ENCODE measurements around the gene MLLT10. TPM values are rescaled to one million over a fixed set of nuclear protein-coding genes. Genes with fewer than 3 reads are reported as not detected.

MLLT10 gene
- total and polyA plus RNA-seq, 5 experiments from 2014 or later = 3.5 to 64.7 (median 4.6) TPM

DNA sequence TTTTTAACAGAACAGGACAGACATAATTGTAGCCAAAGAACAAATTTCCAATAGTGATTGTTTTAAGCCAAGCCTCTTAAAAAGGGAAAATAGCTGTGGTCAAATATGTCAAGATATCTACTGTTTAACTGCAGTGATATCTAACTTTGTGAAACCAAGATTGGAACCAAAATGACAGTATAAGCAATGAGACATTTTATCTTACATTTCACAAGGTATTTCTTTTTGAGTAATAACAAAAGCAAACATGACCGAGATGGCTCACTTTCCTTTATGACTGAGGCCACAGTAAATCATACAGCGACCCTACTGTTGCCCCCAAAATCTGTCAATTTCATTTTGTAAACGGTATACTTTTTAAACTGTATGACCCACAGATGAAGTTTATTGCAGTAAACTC, 215.8 kb downstream of the MLLT10 start:
- Mint-ChIP-seq H3K4me1 (peaks cover 11 to 24% (median 19%) of the 10 kb centered on the region in 4 donors), H3K27me3 (no peaks in the 10 kb centered on the region), H3K4me3 (no peak overlapping the region), H3K27ac (no peak overlapping the region), H3K36me3 (peaks cover 0 to 14% (median 2%) of the 10 kb centered on the region in 3 donors), H3K9me3 (peaks cover 0 to 2% (median 0%) of the 10 kb centered on the region in 9 donors)
- no peak for DNase-seq
- POLR2A ChIA-PET = no interaction called here
- ATAC-seq = no peak

- Mint-ChIP-seq H3K4me1 (peaks cover 11 to 24% (median 19%) of the 10 kb centered on the region in 4 donors), H3K27ac (no peak overlapping the region), H3K9me3 (peaks cover 0 to 2% (median 0%) of the 10 kb centered on the region in 9 donors), H3K4me3 (no peak overlapping the region), H3K27me3 (no peaks in the 10 kb centered on the region), H3K36me3 (peaks cover 0 to 15% (median 4%) of the 10 kb centered on the region in 3 donors)
- no peak for DNase-seq
- no peak for ATAC-seq
- POLR2A ChIA-PET = no interaction called here
Observed at GRCh38 chr10:21750424-21750823, 216.4 kb downstream of the MLLT10 start.

DNA sequence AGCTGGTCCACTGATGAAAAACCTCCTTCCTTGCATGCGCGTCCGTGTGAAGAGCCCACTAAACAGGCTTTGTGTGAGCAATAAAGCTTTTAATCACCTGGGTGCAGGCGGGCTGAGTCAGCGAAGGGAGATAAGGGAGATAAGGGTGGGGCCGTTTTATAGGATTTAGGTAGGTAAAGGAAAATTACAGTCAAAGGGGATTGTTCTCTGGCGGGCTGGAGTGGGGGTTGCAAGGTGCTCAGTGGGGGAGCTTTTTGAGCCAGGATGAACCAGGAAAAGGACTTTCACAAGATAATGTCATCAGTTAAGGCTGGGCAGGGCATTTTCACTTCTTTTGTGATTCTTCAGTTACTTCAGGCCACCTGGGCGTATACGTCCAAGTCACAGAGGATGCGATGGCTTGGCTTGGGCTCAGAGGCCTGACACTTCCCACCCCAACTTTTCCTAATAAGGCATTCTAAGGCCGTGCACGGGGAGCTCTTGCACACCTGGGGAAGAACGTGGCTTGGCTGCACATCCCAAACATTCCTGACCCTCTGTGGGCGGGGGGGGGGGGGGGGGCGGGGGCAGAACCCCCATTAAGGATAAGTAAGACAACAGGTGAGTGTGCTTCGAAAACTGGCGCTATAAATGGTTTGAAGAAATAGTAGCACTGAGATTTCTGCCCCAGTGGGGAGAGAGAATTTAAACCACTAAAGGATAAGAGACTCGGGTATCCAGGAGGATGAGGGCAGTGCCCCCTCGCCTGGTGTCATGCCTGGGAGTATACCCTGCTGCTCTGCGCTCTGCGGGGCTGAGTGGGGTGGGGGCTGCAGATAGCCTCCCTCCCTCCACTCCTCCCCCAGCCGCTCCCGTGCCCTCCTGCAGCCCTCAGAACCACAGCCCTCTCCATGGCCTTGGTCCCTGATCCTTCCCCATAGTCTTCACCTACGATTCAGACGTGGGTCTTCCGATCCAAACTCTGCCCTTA, 217.6 kb downstream of the MLLT10 start:
- POLR2A ChIA-PET = no interaction called here
- peaks cover 0 to 17% (median 4%) of the 10 kb centered on the region in 3 donors for H3K36me3 Mint-ChIP-seq
- no peak overlapping the region for H3K27ac Mint-ChIP-seq
- ATAC-seq = no peak
- DNase-seq = no peak
- H3K9me3 Mint-ChIP-seq = no peaks in the 10 kb centered on the region
- H3K27me3 Mint-ChIP-seq = no peaks in the 10 kb centered on the region
- H3K4me3 Mint-ChIP-seq = no peak overlapping the region
- H3K4me1 Mint-ChIP-seq = peaks cover 5 to 15% (median 10%) of the 10 kb centered on the region in 4 donors

DNA sequence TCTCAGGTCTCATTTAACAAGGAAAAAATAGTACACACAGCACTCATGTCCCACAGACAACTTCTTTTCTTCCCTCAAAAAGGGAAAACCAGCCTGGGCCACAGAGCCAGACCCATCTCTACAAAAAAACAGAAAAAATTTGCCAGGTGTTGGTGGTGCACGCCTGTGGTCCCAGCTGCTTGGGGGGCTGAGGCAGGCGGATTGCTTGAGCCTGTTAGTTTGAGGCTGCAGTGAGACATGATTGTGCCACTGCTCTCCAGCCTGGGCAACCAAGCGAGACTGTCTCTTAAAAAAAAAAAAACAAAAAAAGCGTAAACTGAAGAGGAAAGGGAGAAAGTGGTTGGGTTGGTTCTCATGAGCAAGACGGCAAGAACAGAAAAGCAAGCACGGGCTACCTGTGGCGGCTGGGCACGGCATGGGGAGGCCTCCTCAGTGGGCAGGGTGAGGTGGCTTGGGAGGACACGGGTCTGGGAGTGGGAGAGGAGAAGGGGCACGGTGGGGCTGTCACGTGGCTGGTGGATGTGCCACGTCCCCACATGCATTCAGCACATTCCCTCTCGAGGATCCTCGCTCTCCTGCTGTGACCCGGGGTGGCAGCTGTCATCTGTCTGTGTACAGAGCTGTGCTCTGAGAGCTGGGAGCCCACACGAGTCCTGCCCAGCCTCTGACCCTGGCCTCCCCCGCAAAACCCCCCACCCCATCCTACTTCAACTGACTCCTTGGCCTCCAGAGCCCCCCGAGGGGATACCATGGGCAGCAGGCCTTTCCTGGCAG, 219.7 kb downstream of the MLLT10 start:
- peaks cover 0 to 27% (median 9%) of the 10 kb centered on the region in 3 donors for H3K36me3 Mint-ChIP-seq
- H3K4me3 Mint-ChIP-seq = no peak overlapping the region
- H3K4me1 Mint-ChIP-seq = no peaks in the 10 kb centered on the region
- DNase-seq (no peak), ATAC-seq (no peak)
- H3K9me3 Mint-ChIP-seq = no peaks in the 10 kb centered on the region
- H3K27ac Mint-ChIP-seq = peak overlapping the region in 3 of 10 donors; percentile 24 to 72 (median 48)
- POLR2A ChIA-PET = no interaction called here
- no peaks in the 10 kb centered on the region for H3K27me3 Mint-ChIP-seq

- no peak for ATAC-seq
- Mint-ChIP-seq H3K27me3 (no peaks in the 10 kb centered on the region), H3K9me3 (no peaks in the 10 kb centered on the region), H3K4me1 (no peaks in the 10 kb centered on the region), H3K36me3 (peaks cover 0 to 34% (median 15%) of the 10 kb centered on the region in 3 donors), H3K4me3 (no peak overlapping the region), H3K27ac (peak overlapping the region in 1 of 10 donors; percentile 22)
- POLR2A ChIA-PET = no interaction called here
- no peak for DNase-seq
Observed at GRCh38 chr10:21754410-21755011, 220.5 kb downstream of the MLLT10 start.

DNA sequence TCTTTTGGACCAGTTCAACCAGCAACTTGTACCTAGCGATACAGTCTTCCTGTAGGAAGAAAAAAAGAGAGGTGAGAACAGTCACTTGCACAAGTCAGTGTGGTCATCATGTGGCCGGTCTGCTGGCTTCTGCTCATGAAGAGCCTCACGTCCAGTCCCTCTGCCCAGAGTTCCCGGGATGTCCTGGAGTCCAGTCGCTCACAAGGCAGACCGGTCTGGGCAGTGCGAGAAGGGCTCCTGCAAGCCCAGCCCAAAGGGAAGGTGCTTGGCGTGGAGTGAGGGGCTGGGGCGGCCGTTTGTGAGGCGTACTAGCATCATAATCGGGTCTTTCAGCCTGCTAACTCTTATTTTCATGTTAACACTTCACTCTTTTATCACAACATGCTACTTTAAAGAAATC, 222.7 kb downstream of the MLLT10 start:
- H3K27me3 Mint-ChIP-seq = no peaks in the 10 kb centered on the region
- H3K9me3 Mint-ChIP-seq = no peaks in the 10 kb centered on the region
- ATAC-seq (no peak), DNase-seq (no peak)
- H3K36me3 Mint-ChIP-seq = peaks cover 0 to 40% (median 20%) of the 10 kb centered on the region in 3 donors
- no peaks in the 10 kb centered on the region for H3K4me1 Mint-ChIP-seq
- no peak overlapping the region for H3K27ac Mint-ChIP-seq
- POLR2A ChIA-PET = no interaction called here
- no peak overlapping the region for H3K4me3 Mint-ChIP-seq

DNA sequence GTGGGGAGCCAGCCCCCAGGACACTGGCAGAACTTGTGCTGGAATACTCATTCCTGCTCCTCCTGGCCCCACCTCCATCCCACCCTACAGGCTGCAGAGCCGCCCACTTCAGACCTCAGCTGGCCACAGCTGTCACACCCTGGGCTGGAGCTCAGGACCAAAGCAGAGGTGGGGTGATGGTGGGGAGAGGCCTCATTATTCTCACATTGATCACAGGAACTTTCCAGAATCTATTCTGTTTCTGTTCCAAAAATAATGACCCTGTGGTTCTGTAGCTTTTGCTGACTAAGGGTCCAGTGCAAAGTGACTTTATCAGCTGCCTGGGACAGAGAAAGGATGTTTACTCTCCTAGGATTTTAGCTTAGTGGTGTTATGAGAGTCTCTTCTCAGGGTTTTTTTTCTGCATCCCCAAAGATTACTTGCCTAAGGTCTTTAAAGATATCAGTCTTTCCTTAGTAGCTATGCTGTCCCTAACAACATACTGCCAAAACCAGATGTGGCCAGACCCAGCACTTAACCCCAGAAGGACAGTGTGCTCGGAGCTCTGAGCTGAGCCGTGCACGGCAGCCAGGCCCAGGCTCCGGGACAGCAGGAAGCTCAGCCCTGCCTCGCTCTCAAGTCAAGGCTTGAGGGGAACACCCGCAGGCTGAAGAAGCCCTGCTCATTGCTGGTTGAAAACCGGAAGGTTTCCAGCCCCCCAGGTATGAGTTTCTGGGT, 223.3 kb downstream of the MLLT10 start:
- ATAC-seq (no peak), DNase-seq (no peak)
- Mint-ChIP-seq H3K4me3 (no peak overlapping the region), H3K9me3 (no peaks in the 10 kb centered on the region), H3K36me3 (peaks cover 0 to 40% (median 20%) of the 10 kb centered on the region in 3 donors), H3K4me1 (no peaks in the 10 kb centered on the region), H3K27me3 (no peaks in the 10 kb centered on the region), H3K27ac (no peak overlapping the region)
- POLR2A ChIA-PET = interaction anchor here (0.6 kb wide), 1 partner anchor 10 kb away, joined by 4 read pairs; no protein-coding TSS in a partner anchor

- ATAC-seq (no peak), DNase-seq (no peak)
- Mint-ChIP-seq H3K4me3 (no peak overlapping the region), H3K36me3 (peaks cover 0 to 40% (median 20%) of the 10 kb centered on the region in 3 donors), H3K4me1 (no peaks in the 10 kb centered on the region), H3K27ac (no peak overlapping the region), H3K27me3 (no peaks in the 10 kb centered on the region), H3K9me3 (no peaks in the 10 kb centered on the region)
- POLR2A ChIA-PET = interaction anchor here (0.6 kb wide), 1 partner anchor 9 kb away, joined by 4 read pairs; no protein-coding TSS in a partner anchor
Observed at GRCh38 chr10:21758239-21758638, 224.2 kb downstream of the MLLT10 start.

DNA sequence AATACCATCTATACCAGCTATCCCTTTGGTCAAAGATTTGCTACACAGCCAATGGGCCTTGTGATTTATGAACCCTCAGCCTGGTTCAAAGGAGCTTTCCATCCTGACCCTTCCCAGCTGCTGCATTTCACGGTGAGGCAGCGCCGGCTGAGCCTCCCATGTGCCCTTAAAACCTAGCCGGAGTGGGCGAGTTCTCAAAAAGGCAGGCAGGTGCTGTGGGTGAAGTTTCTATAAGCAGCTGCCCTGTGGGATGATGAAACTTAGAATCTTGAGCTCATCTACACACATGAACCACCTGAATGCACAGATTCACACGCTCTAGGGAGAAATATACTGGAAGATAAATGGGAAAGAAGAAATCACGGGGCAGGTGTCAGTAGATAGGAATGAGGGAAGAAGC, 224.7 kb downstream of the MLLT10 start:
- no peaks in the 10 kb centered on the region for H3K4me1 Mint-ChIP-seq
- no peak for DNase-seq
- no peak for ATAC-seq
- peaks cover 0 to 38% (median 21%) of the 10 kb centered on the region in 3 donors for H3K36me3 Mint-ChIP-seq
- POLR2A ChIA-PET = no interaction called here
- no peaks in the 10 kb centered on the region for H3K27me3 Mint-ChIP-seq
- H3K27ac Mint-ChIP-seq = no peak overlapping the region
- H3K4me3 Mint-ChIP-seq = no peak overlapping the region
- H3K9me3 Mint-ChIP-seq = no peaks in the 10 kb centered on the region

- H3K36me3 Mint-ChIP-seq = peaks cover 0 to 40% (median 26%) of the 10 kb centered on the region in 3 donors
- DNase-seq = no peak
- ATAC-seq = no peak
- no peaks in the 10 kb centered on the region for H3K27me3 Mint-ChIP-seq
- H3K4me3 Mint-ChIP-seq = no peak overlapping the region
- peak overlapping the region in 1 of 10 donors; percentile 24 for H3K27ac Mint-ChIP-seq
- no peaks in the 10 kb centered on the region for H3K9me3 Mint-ChIP-seq
- POLR2A ChIA-PET = no interaction called here
- H3K4me1 Mint-ChIP-seq = no peaks in the 10 kb centered on the region
Observed at GRCh38 chr10:21759232-21759631, 225.2 kb downstream of the MLLT10 start.

DNA sequence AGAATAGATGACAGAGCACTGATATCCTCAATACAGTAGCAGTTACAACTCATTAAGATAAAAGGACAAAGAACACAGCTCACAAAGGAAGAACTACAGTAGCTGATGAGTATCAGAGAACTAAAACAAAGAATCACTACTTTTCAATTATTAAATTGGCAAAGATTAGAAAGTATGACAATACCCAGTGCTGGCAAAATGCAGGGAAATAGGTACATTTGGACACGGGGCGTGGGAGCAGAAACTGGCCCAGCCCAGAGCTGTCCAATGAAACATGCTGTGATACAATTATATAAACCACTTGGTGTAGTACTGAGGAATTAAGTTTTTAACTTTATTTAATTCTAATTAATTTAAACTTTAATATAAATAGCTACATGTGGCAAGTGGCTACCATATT, 226.3 kb downstream of the MLLT10 start:
- POLR2A ChIA-PET = no interaction called here
- Mint-ChIP-seq H3K9me3 (no peaks in the 10 kb centered on the region), H3K4me3 (no peak overlapping the region), H3K36me3 (peaks cover 0 to 35% (median 26%) of the 10 kb centered on the region in 3 donors), H3K27me3 (no peaks in the 10 kb centered on the region), H3K27ac (no peak overlapping the region), H3K4me1 (peaks cover 3 to 8% (median 4%) of the 10 kb centered on the region in 4 donors)
- no peak for DNase-seq
- no peak for ATAC-seq
